Common myeloid progenitor, CD34-positive (primary cell): ENCODE results near the gene NDUFAF3.

Experiments
- CTCF ChIA-PET: fragments of 350-600 bp; sonication (Branson Sonifier 250); formaldehyde crosslinking; loops from one replicate; lab custom pipeline; 2021; ENCODE audit warnings: antibody characterized with exemption; lab: Charles Lee
- POLR2A ChIA-PET: fragments of 350-600 bp; sonication (Branson Sonifier 250); formaldehyde crosslinking; loops from one replicate; lab custom pipeline; 2021; ENCODE audit warnings: antibody characterized with exemption; lab: Charles Lee
- DNase-seq, 3 donors: peaks; one replicate each; pipeline versions ENCODE4 v3.0.0 to v3.0.0-alpha.2; 2013
- H3K27ac ChIP-seq, 2 experiments: 1 replicate in 1 of 2; 2 replicates in 1 of 2; pipeline ENCODE4 v1.7.0; 2013; ENCODE audit warnings: inconsistent platforms in 2 of 2, low read length in 2 of 2, mild to moderate bottlenecking in 2 of 2, low read depth in 1 of 2, moderate library complexity in 1 of 2; ENCODE audit not compliant: severe bottlenecking in 2 of 2, insufficient read depth in 1 of 2, poor library complexity in 1 of 2
- H3K27me3 ChIP-seq, 5 experiments: replicated peaks in 2 of 5; 1 replicate in 3 of 5; 2 replicates in 2 of 5; pipeline versions ENCODE4 v1.6.1 to v1.7.0; 2013; ENCODE audit warnings: low read length in 4 of 5, mild to moderate bottlenecking in 2 of 5, moderate library complexity in 2 of 5, inconsistent platforms in 1 of 5; ENCODE audit not compliant: insufficient read depth in 5 of 5, control insufficient read depth in 4 of 5
- H3K36me3 ChIP-seq, 4 experiments: 1 replicate in 2 of 4; 2 replicates in 2 of 4; pipeline versions ENCODE4 v1.6.1 to v1.7.0; 2013; ENCODE audit warnings: low read length in 3 of 4, control low read depth in 1 of 4, mild to moderate bottlenecking in 1 of 4; ENCODE audit not compliant: control insufficient read depth in 4 of 4, insufficient read depth in 4 of 4
- H3K4me1 ChIP-seq, 4 experiments: 1 replicate in 3 of 4; 2 replicates in 1 of 4; pipeline versions ENCODE4 v1.6.1 to v1.7.1; 2013; ENCODE audit warnings: low read length in 3 of 4, mild to moderate bottlenecking in 3 of 4, control low read depth in 1 of 4, inconsistent platforms in 1 of 4, moderate library complexity in 1 of 4; ENCODE audit not compliant: control insufficient read depth in 4 of 4, insufficient read depth in 4 of 4; ENCODE audit errors: control extremely low read depth in 1 of 4
- H3K4me3 ChIP-seq, 7 experiments: 1 replicate in 4 of 7; 2 replicates in 3 of 7; pipeline versions ENCODE4 v1.5.1 to v1.7.0; 2013; ENCODE audit warnings: mild to moderate bottlenecking in 7 of 7, low read length in 6 of 7, moderate library complexity in 6 of 7, inconsistent platforms in 2 of 7, low read depth in 2 of 7, control low read depth in 1 of 7; ENCODE audit not compliant: insufficient read depth in 4 of 7, control insufficient read depth in 1 of 7; ENCODE audit errors: extremely low read depth in 1 of 7
- H3K9me3 ChIP-seq, 5 experiments: 1 replicate in 4 of 5; 2 replicates in 1 of 5; pipeline versions ENCODE4 v1.6.1 to v1.7.1; 2013; ENCODE audit warnings: low read length in 4 of 5, mild to moderate bottlenecking in 2 of 5, inconsistent platforms in 1 of 5, low read depth in 1 of 5, moderate library complexity in 1 of 5; ENCODE audit not compliant: control insufficient read depth in 4 of 5, insufficient read depth in 2 of 5; ENCODE audit errors: control extremely low read depth in 1 of 5
- WGBS: methylation state at CpG from one replicate; pipeline ENCODE4 v1.1.5; 2013; ENCODE audit not compliant: insufficient coverage; 5-methylcytosine and 5-hydroxymethylcytosine counted together

NDUFAF3 gene

GRCh38 chr3:48997714-48998637, 23.9 kb upstream of the NDUFAF3 start:
- Histone ChIP-seq H3K4me3 (no peak overlapping the region), H3K27ac (no peak overlapping the region), H3K27me3 (no peaks in the 10 kb centered on the region), H3K36me3 (peaks cover 0 to 27% (median 14%) of the 10 kb centered on the region in 4 experiments), H3K4me1 (peaks cover 0 to 12% (median 9%) of the 10 kb centered on the region in 4 experiments), H3K9me3 (no peaks in the 10 kb centered on the region)
- DNase-seq = no peak
- ChIA-PET POLR2A (interaction anchor here (2.3 kb wide), 1 partner anchor 9 kb away, joined by 8 read pairs; the partner anchor contains the start of gene WDR6), CTCF (interaction anchor here (0.8 to 16.2 kb wide), 2 partner anchors 10 to 11 kb away, joined by 3 to 386 read pairs; partner anchors contain the start of genes DALRD3 and WDR6)
- WGBS = 94% methylated on average over 16 of the region's 20 CpGs

DNA sequence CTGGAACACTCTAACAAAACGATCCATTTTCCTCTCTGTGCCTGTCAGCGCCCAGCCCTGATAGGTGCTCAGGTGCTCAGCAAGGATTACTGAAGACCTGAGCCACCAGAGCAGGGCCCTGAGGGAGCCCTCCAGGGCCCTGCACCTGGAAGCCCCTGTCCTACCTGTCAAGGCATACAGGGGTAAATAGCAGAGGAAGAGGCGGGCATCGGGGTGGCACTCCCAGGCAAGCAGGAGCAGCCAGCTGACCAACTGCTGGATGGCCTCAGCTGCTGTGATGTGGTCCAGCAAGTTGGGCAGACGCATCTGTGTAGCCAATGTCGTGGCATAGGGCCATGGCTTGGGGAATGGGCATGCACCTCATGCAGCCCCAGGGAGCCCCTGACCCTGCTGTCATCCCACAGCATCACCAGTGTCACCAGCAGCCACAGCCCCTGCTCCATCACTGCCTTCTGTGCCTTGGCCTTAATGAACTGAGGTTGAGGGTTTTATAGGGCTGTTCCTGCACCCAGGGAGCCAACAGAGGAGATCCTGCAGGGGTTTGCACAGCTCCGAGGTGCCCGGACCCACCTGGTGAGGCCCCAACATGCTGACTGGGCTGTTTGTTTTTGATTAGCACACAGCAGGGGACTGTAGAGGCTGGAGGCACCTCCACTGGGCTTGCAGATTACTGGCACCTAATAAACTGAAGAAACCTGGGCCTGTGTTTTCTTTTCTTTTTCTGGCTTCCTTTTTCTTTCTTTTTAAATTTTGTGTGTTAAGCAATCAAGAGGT, 22.6 kb upstream of the NDUFAF3 start:
- Histone ChIP-seq H3K9me3 (no peaks in the 10 kb centered on the region), H3K36me3 (peaks cover 0 to 25% (median 16%) of the 10 kb centered on the region in 4 experiments), H3K27ac (no peak overlapping the region), H3K4me3 (no peak overlapping the region), H3K27me3 (no peaks in the 10 kb centered on the region), H3K4me1 (peaks cover 0 to 1% (median 0%) of the 10 kb centered on the region in 4 experiments)
- no peak for DNase-seq
- 100% methylated on average over 8 of the region's 8 CpGs for WGBS
- ChIA-PET CTCF (interaction anchor here (0.8 to 16.2 kb wide), 2 partner anchors 10 to 11 kb away, joined by 3 to 386 read pairs; partner anchors contain the start of genes DALRD3 and WDR6), POLR2A (no interaction called here)

DNA sequence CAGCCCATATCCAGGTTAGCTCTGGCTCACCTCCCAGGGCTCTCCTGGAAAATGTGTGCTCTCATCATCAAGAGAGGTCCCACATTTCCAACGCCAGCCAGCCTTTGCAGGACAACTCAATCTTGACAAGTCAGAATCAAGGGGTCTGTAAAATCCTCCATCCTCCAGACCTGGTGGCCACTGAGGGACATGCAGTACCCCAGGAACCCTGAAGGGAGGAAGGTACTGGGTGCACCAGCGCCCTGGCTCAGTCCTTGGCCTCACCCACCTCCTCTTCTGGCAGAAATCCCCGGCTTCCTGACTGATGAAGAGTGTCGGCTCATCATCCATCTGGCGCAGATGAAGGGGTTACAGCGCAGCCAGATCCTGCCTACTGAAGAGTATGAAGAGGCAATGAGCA, 20.8 kb upstream of the NDUFAF3 start:
- Histone ChIP-seq H3K4me1 (peaks cover 0 to 5% (median 3%) of the 10 kb centered on the region in 4 experiments), H3K27ac (no peak overlapping the region), H3K9me3 (no peaks in the 10 kb centered on the region), H3K27me3 (no peaks in the 10 kb centered on the region), H3K36me3 (peaks cover 0 to 22% (median 11%) of the 10 kb centered on the region in 4 experiments), H3K4me3 (no peak overlapping the region)
- POLR2A ChIA-PET = no interaction called here
- CTCF ChIA-PET = interaction anchor here (0.7 to 19.2 kb wide), 3 partner anchors 10 to 16 kb away, joined by 3 to 386 read pairs (median 14); partner anchors contain the start of gene P4HTM
- 90% methylated on average over 2 of the region's 6 CpGs for WGBS
- DNase-seq = no peak

GRCh38 chr3:49004352-49005302, 17.3 kb upstream of the NDUFAF3 start:
- over 99% methylated on average over 12 of the region's 16 CpGs for WGBS
- peaks cover 1 to 23% (median 23%) of the 10 kb centered on the region in 4 experiments for H3K4me1 ChIP-seq
- no peak overlapping the region for H3K27ac ChIP-seq
- ChIA-PET POLR2A (interaction anchor here (0.5 to 1.7 kb wide), 3 partner anchors 9 to 470 kb away, joined by 3 to 4 read pairs (median 3); no protein-coding TSS in a partner anchor), CTCF (interaction anchor here (6.1 to 19.2 kb wide), 2 partner anchors 14 kb away, joined by 94 to 386 read pairs; partner anchors contain the start of genes DALRD3, NDUFAF3 and P4HTM)
- no peak for DNase-seq
- no peak overlapping the region for H3K4me3 ChIP-seq
- H3K9me3 ChIP-seq = no peaks in the 10 kb centered on the region
- no peaks in the 10 kb centered on the region for H3K27me3 ChIP-seq
- peaks cover 0 to 16% (median 5%) of the 10 kb centered on the region in 4 experiments for H3K36me3 ChIP-seq

DNA sequence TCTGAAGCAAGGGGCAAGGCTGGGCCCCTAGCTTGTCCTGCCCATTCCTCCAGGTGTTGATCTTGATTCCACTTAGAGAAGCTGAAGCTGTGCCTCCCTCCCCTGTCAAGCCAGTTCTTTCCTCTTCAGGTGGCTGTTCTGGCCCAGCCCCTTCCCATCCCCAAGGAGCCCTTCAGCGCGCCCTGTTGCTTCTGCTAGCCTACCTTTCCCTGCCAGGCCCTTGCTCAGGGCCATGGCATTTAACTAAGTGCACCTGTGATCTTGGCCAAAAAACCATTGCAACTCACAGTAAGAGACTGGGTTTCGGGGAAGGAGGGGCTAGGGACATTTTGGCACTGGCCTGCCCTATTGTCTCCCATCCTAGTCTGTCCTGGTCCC, 16.6 kb upstream of the NDUFAF3 start:
- ChIA-PET POLR2A (interaction anchor here (4.4 kb wide), 1 partner anchor 15 kb away, joined by 69 read pairs; the partner anchor contains the start of gene P4HTM), CTCF (interaction anchor here (6.1 to 19.2 kb wide), 2 partner anchors 13 to 14 kb away, joined by 94 to 386 read pairs; partner anchors contain the start of genes DALRD3, NDUFAF3 and P4HTM)
- 100% methylated on average over 1 of the region's 3 CpGs for WGBS
- H3K27ac ChIP-seq = no peak overlapping the region
- H3K9me3 ChIP-seq = no peaks in the 10 kb centered on the region
- DNase-seq = no peak
- H3K27me3 ChIP-seq = no peaks in the 10 kb centered on the region
- H3K4me1 ChIP-seq = peaks cover 1 to 23% (median 23%) of the 10 kb centered on the region in 4 experiments
- no peak overlapping the region for H3K4me3 ChIP-seq
- peaks cover 0 to 16% (median 6%) of the 10 kb centered on the region in 4 experiments for H3K36me3 ChIP-seq
